Measurements from ENCODE around the gene TRPM3. TPM values are rescaled to one million over a fixed set of nuclear protein-coding genes. Genes with fewer than 3 reads are reported as not detected.
"Not testable (repeated sequence)": the region's sequence is repeated elsewhere in the genome, so short reads cannot be mapped to it uniquely, and the experiment has no call there.

The TRPM3 gene
- total RNA-seq, 2 donors from 2014 or later: 0.90 to 5.3 TPM

DNA sequence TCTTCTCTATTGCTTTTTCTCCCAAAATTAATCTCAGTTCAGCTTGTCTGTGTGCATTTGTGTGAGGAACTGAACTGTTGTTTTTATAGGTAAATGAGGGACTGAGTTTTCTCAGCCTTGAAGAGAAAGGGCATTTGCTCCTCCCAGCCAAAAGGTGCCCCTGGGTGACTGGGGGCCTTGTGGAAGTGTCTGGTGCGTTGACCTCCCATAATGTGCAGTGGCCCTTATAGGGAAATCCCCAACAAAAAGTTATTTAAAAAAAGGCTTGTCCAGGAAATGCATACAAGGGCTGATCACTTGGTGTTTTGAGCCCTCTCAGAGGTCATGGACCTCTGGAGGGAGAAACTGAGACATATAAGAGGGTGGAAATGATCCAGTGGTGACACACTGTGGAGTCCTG lies 467.3 kb downstream of the TRPM3 start:
- DNase-seq (ENCODE audit: low spot score): no peak
- intact Hi-C loops (cut with DNase I): no loop called here

GRCh38 chr9:70644627-70645026 lies 476.8 kb downstream of the TRPM3 start:
- intact Hi-C loops (cut with DNase I): loop anchor here (5.0 to 10.0 kb wide), 2 partner anchors 240 to 608 kb away; no protein-coding TSS in a partner anchor
- not testable (repeated sequence) for DNase-seq (ENCODE audit: low spot score)

DNA sequence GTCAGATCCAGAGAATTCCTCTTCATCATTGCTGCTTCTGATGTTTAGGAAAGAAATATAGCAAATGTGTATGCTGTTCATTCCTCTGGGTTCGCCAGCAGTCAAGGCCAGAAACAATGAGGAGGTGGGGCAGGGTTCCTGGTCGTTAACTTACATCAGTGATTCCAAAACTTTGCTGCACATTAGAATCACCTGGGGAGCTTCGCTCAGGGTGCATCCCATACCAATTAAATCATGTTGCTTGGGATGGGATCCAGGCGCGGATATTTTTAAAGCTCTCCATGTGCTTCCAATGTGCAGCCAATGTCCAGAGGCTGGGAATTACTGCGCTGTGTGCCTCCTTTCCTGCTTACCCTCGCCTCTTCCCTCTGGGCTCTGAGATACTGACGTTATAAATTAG lies 479.1 kb downstream of the TRPM3 start:
- intact Hi-C loops (cut with DNase I): loop anchor here (5.0 to 10.0 kb wide), 2 partner anchors 242 to 610 kb away; no protein-coding TSS in a partner anchor
- DNase-seq (ENCODE audit: low spot score): no peak

GRCh38 chr9:70641631-70642030 lies 479.8 kb downstream of the TRPM3 start:
- no peak for DNase-seq (ENCODE audit: low spot score)
- intact Hi-C loops (cut with DNase I): loop anchor here (5.0 to 10.0 kb wide), 2 partner anchors 243 to 611 kb away; no protein-coding TSS in a partner anchor

GRCh38 chr9:70641031-70641430 lies 480.4 kb downstream of the TRPM3 start:
- intact Hi-C loops (cut with DNase I): loop anchor here (5.0 to 10.0 kb wide), 2 partner anchors 244 to 611 kb away; no protein-coding TSS in a partner anchor
- no peak for DNase-seq (ENCODE audit: low spot score)

DNA sequence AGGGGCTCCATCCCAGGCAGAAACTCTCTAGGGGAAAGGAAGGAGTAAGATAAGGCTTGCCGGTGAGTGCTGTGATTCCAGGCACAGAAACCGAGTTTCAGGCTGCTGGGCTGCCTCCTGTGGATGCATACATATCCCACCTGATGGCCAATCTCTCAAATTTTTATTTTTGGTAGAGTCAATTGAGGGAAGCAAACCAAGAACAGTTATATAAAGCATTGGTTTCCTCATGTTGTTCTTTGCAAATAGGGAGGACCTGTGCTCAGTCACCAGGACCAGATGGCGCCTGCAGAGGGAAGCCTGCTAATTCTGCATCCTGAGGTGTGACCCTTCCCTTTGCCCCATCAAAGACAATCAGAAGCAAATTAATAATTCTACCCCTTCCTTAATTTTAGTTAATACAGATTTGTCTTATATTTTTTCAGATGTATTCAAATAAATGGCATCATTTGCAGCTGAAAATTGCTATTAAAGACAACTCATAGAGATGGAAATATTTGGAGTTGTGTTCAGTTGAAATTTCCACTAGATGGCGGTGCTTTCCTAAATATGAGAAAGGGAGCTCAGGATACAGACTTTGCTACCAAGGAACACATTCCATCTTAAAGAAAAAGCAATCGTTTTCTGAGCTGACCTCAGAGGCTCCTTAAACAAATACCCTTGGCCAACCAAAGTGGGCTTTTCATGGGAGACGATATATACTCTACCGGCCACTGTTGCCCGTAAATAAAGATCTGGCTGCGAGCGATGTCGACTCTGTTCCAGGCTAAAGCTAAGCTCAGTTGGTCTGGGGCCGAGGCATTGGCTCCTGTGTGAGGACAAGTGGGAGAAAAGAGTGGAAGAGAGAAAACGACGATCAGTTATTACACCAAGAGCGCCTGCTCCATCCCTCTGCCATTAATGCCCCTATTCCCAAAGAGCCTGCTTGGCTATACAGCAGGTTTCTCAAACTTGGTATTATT lies 481.3 kb downstream of the TRPM3 start:
- intact Hi-C loops (cut with DNase I): loop anchor here (5.0 to 10.0 kb wide), 3 partner anchors 245 to 612 kb away; no protein-coding TSS in a partner anchor
- DNase-seq (ENCODE audit: low spot score): no peak

GRCh38 chr9:70635790-70636189 lies 485.6 kb downstream of the TRPM3 start:
- no peak for DNase-seq (ENCODE audit: low spot score)
- intact Hi-C loops (cut with DNase I): loop anchor here in 1 of 2 donors (10.0 kb wide), 1 partner anchor 609 kb away; no protein-coding TSS in a partner anchor

GRCh38 chr9:70634696-70635095 lies 486.7 kb downstream of the TRPM3 start:
- intact Hi-C loops (cut with DNase I): loop anchor here in 1 of 2 donors (10.0 kb wide), 1 partner anchor 610 kb away; no protein-coding TSS in a partner anchor
- no peak for DNase-seq (ENCODE audit: low spot score)

DNA sequence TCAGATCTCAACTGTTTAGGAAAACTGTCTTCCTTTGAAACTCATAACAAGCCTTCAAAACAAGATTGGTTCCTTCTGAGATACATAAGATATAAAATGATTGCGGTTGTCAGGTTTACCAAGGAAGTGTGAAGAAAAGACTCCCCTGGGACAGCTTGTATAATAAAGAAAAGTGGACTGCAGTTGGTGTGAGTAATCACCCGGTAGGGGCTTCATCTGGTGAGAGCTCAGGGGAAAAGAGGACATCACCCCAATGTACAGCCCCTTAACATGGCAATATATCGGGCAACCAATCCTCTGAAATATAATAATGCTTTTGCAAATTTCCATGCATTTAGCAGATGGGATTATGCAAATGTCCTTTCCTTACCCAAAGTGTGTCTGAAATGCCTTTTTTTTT lies 490.4 kb downstream of the TRPM3 start:
- no peak for DNase-seq (ENCODE audit: low spot score)
- intact Hi-C loops (cut with DNase I): loop anchor here in 1 of 2 donors (10.0 kb wide), 1 partner anchor 614 kb away; no protein-coding TSS in a partner anchor

DNA sequence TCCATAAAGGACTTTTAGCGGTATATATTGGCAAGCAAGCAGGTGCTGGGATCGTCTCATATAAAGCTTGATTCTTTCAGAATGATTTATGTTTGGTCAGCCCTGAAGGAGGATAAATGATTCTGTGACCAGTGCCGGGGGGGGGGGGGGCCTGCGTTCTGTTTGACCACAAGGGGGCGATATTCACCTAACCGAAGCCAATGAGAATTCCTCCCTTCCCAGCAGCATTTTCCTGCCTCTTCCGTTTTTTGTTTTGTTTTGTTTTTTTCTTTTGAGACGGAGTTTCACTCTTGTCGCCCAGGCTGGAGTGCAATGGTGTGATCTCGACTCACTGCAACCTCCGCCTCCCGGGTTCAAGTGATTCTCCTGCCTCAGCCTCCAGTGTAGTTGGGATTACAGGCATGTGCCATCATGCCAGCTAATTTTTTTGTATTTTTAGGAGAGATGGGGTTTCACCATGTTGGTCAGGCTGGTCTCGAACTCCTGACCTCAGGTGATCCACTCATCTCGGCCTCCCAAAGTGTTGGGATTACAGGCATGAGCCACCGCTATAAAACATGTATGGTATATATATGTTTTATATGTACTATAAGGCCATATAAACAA lies 492.2 kb downstream of the TRPM3 start:
- DNase-seq (ENCODE audit: low spot score); intact Hi-C loops (cut with DNase I): not testable (repeated sequence)

- DNase-seq (ENCODE audit: low spot score): no peak
- intact Hi-C loops (cut with DNase I): no loop called here
Measured at GRCh38 chr9:70625078-70625477, 496.3 kb downstream of the TRPM3 start.

DNA sequence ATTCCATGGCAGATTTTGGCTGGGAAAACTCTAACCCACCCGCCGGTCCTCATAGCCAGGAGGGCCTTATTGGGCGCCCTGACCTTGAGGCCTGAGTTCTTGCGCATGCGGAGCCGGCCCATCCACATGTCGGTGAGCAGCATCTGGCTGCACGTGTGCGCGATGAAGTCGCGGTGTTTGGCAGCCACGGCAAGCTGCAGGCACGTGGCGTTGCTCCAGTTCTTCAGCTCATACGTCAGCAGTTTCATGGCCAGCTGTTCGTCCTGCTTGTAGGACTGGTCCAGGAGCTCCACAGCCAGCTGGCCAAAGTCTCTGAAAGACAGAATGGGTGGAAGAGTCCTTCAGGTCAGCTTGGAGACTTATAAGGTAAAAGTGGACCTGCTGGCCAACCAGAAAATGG lies 502.6 kb downstream of the TRPM3 start:
- no peak for DNase-seq (ENCODE audit: low spot score)
- intact Hi-C loops (cut with DNase I): no loop called here

DNA sequence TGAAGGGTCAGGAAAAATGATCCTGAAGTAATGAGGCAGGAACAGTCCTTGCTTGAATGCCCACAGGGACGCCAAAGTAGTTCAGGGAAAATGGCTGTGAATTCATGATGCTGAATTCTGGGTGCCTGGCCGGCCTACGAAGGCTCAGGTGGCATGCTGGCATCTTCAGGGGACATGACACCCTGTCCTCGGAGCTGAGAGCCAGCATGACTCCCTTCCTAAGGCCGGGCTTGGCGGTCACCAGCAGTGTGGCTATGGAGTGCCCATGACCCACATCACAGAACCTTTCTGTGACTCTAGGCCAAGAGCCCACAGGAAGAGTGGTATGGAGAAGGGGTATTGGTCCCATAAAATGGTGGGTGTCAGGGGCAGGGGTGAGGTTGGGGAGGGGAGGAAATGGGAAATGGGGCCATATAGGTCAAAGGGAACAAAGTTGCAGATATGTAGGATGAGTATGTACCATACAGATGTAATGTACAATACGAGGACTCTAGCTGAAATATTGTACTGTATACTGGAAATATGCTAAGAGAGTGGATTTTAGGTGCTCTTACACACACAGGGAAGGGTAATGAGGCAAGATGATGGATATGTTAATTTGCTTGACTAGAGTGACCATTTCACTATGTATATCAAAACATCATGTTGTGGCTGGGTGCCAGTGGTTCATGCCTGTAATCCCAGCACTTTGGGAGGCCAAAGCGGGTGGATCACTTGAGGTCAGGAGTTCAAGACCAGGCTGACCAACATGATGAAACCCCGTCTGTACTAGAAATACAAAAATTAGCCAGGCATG lies 504.2 kb downstream of the TRPM3 start:
- no peak for DNase-seq (ENCODE audit: low spot score)
- intact Hi-C loops (cut with DNase I): no loop called here

GRCh38 chr9:70616228-70616990 lies 505.0 kb downstream of the TRPM3 start:
- no peak for DNase-seq (ENCODE audit: low spot score)
- intact Hi-C loops (cut with DNase I): no loop called here

- DNase-seq (ENCODE audit: low spot score): no peak
- intact Hi-C loops (cut with DNase I): no loop called here
Measured at GRCh38 chr9:70615464-70616138, 505.8 kb downstream of the TRPM3 start.

- DNase-seq (ENCODE audit: low spot score): no peak
- intact Hi-C loops (cut with DNase I): no loop called here
Measured at GRCh38 chr9:70614786-70615463, 506.5 kb downstream of the TRPM3 start.

DNA sequence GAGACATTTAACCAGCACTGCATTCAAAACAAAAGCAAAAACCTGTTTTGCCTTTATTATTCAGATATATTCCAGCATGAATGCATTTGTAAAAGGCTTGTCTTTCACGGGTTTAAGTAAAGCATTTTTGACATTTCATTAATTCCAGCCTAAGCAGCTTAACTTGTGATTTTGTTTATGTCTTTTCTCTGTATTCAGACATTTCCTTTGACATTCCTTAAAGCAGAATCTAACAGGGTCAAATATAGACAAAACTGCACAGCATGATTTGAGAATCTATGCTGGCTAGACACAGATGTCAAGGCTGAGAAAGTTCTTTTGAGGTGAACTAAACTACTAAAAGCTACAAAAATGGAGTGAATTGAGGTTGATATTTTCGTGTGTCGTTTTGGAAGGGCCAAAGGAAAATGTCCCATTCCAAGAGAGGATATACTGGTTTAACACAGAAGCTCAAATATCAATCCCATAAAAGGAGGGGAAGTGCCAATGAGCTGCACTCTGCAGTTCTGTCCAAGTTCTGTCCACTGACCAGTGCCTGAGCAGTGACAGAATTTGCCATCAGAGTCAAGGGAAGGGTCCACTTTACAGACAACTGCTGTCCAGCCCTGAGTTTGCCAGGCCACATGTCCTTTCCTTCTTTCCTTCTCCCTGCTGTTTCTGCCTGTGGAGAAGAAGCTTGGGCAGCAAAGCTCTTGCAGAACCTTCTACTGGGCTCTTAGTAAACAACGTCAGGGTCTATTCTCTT lies 508.2 kb downstream of the TRPM3 start:
- intact Hi-C loops (cut with DNase I): no loop called here
- no peak for DNase-seq (ENCODE audit: low spot score)
